ENCODE measurements around the gene IGF2BP3. TPM values are rescaled to one million over a fixed set of nuclear protein-coding genes. Genes with fewer than 3 reads are reported as not detected.

The IGF2BP3 gene
- total RNA-seq, 1 donor = 2.5 TPM

GRCh38 chr7:23338863-23339262 is 131.4 kb downstream of the IGF2BP3 start:
- H2AFZ ChIP-seq (ENCODE audit: low read length) = no peak overlapping the region
- H3K27me3 ChIP-seq (ENCODE audit: insufficient read depth, low read length) = no peaks in the 10 kb centered on the region
- peaks cover 9% of the 10 kb centered on the region for H3K36me3 ChIP-seq (ENCODE audit: insufficient read depth, low read length)

GRCh38 chr7:23338439-23338838 is 131.9 kb downstream of the IGF2BP3 start:
- Histone ChIP-seq H3K79me2 (ENCODE audit: insufficient read depth, low read length) (no peaks in the 10 kb centered on the region), H3K27ac (ENCODE audit: low read depth, low read length) (no peak overlapping the region), H4K20me1 (ENCODE audit: insufficient read depth, low read length) (peaks cover 3% of the 10 kb centered on the region), H3K36me3 (ENCODE audit: insufficient read depth, low read length) (peaks cover 9% of the 10 kb centered on the region), H3K27me3 (ENCODE audit: insufficient read depth, low read length) (no peaks in the 10 kb centered on the region), H3K9me3 (ENCODE audit: low read depth, low read length) (peaks cover 2% of the 10 kb centered on the region), H3K4me3 (ENCODE audit: insufficient read depth, low read length) (no peak overlapping the region), H3K4me1 (ENCODE audit: insufficient read depth, low read length) (peaks cover 31% of the 10 kb centered on the region), H2AFZ (ENCODE audit: low read length) (no peak overlapping the region), H3K4me2 (ENCODE audit: insufficient read depth, low read length) (no peak overlapping the region)
- no peak for TF ChIP-seq CTCF (IDR thresholded peaks at IDR 0.05; ENCODE audit: extremely low read depth, low read depth, low read length)
- no peak for DNase-seq (ENCODE audit: insufficient read length, low spot score, missing footprints)

More at GRCh38 chr7:23338863-23339262, 131.4 kb downstream of the IGF2BP3 start:
- peaks cover 31% of the 10 kb centered on the region for H3K4me1 ChIP-seq (ENCODE audit: insufficient read depth, low read length)
- H3K27ac ChIP-seq (ENCODE audit: low read depth, low read length) = no peak overlapping the region
- no peaks in the 10 kb centered on the region for H3K79me2 ChIP-seq (ENCODE audit: insufficient read depth, low read length)
- TF ChIP-seq CTCF (IDR thresholded peaks at IDR 0.05; ENCODE audit: extremely low read depth, low read depth, low read length) = no peak
- H3K4me3 ChIP-seq (ENCODE audit: insufficient read depth, low read length) = no peak overlapping the region
- peaks cover 3% of the 10 kb centered on the region for H4K20me1 ChIP-seq (ENCODE audit: insufficient read depth, low read length)
- peaks cover 2% of the 10 kb centered on the region for H3K9me3 ChIP-seq (ENCODE audit: low read depth, low read length)
- no peak for DNase-seq (ENCODE audit: insufficient read length, low spot score, missing footprints)
- no peak overlapping the region for H3K4me2 ChIP-seq (ENCODE audit: insufficient read depth, low read length)

- Histone ChIP-seq H3K79me2 (ENCODE audit: insufficient read depth, low read length) (no peaks in the 10 kb centered on the region), H3K9me3 (ENCODE audit: low read depth, low read length) (peaks cover 2% of the 10 kb centered on the region), H3K4me3 (ENCODE audit: insufficient read depth, low read length) (no peak overlapping the region), H2AFZ (ENCODE audit: low read length) (no peak overlapping the region), H3K4me1 (ENCODE audit: insufficient read depth, low read length) (peaks cover 41% of the 10 kb centered on the region), H3K4me2 (ENCODE audit: insufficient read depth, low read length) (no peak overlapping the region), H4K20me1 (ENCODE audit: insufficient read depth, low read length) (peaks cover 3% of the 10 kb centered on the region), H3K36me3 (ENCODE audit: insufficient read depth, low read length) (peaks cover 9% of the 10 kb centered on the region), H3K27me3 (ENCODE audit: insufficient read depth, low read length) (no peaks in the 10 kb centered on the region), H3K27ac (ENCODE audit: low read depth, low read length) (no peak overlapping the region)
- TF ChIP-seq CTCF (IDR thresholded peaks at IDR 0.05; ENCODE audit: extremely low read depth, low read depth, low read length) = no peak
- no peak for DNase-seq (ENCODE audit: insufficient read length, low spot score, missing footprints)
Measured at GRCh38 chr7:23337374-23337773, 132.9 kb downstream of the IGF2BP3 start.

- no peaks in the 10 kb centered on the region for H3K79me2 ChIP-seq (ENCODE audit: insufficient read depth, low read length)
- H3K4me1 ChIP-seq (ENCODE audit: insufficient read depth, low read length) = peaks cover 45% of the 10 kb centered on the region
Measured at GRCh38 chr7:23336799-23337283, 133.4 kb downstream of the IGF2BP3 start.

More at GRCh38 chr7:23336799-23337283, 133.4 kb downstream of the IGF2BP3 start:
- H3K9me3 ChIP-seq (ENCODE audit: low read depth, low read length) = peaks cover 2% of the 10 kb centered on the region
- no peaks in the 10 kb centered on the region for H3K27me3 ChIP-seq (ENCODE audit: insufficient read depth, low read length)
- peaks cover 9% of the 10 kb centered on the region for H3K36me3 ChIP-seq (ENCODE audit: insufficient read depth, low read length)
- H2AFZ ChIP-seq (ENCODE audit: low read length) = no peak overlapping the region
- peaks cover 3% of the 10 kb centered on the region for H4K20me1 ChIP-seq (ENCODE audit: insufficient read depth, low read length)
- H3K4me2 ChIP-seq (ENCODE audit: insufficient read depth, low read length) = no peak overlapping the region
- no peak for TF ChIP-seq CTCF (IDR thresholded peaks at IDR 0.05; ENCODE audit: extremely low read depth, low read depth, low read length)
- no peak for DNase-seq (ENCODE audit: insufficient read length, low spot score, missing footprints)
- H3K27ac ChIP-seq (ENCODE audit: low read depth, low read length) = no peak overlapping the region
- no peak overlapping the region for H3K4me3 ChIP-seq (ENCODE audit: insufficient read depth, low read length)
